Measurements from ENCODE around the gene CEP57L1. TPM values are rescaled to one million over a fixed set of nuclear protein-coding genes. Genes with fewer than 3 reads are reported as not detected.

The CEP57L1 gene
- total RNA-seq, 3 donors from 2014 or later: 12.0 to 15.9 (median 14.1) TPM

GRCh38 chr6:109153752-109154151, 58.4 kb downstream of the CEP57L1 start:
- no peak overlapping the region for H3K4me3 ChIP-seq
- no peaks in the 10 kb centered on the region for H3K36me3 ChIP-seq (ENCODE audit: low read depth)
- DNase-seq: no peak
- TF ChIP-seq CTCF (IDR thresholded peaks at IDR 0.05): no peak
- no peaks in the 10 kb centered on the region for H3K4me1 ChIP-seq (ENCODE audit: low read depth)
- intact Hi-C loops (cut with DNase I, micrococcal nuclease): no loop called here
- ATAC-seq: no peak
- H3K9me3 ChIP-seq: no peaks in the 10 kb centered on the region

- TF ChIP-seq CTCF (IDR thresholded peaks at IDR 0.05): no peak
- Histone ChIP-seq H3K4me1 (ENCODE audit: low read depth) (peaks cover 3% of the 10 kb centered on the region), H3K36me3 (ENCODE audit: low read depth) (no peaks in the 10 kb centered on the region), H3K9me3 (no peaks in the 10 kb centered on the region), H3K4me3 (no peak overlapping the region)
- intact Hi-C loops (cut with DNase I, micrococcal nuclease): no loop called here
- DNase-seq (no peak), ATAC-seq (no peak)
Observed at GRCh38 chr6:109164331-109164730, 69.0 kb downstream of the CEP57L1 start.

GRCh38 chr6:109165392-109165974, 70.2 kb downstream of the CEP57L1 start:
- no peak overlapping the region for H3K4me3 ChIP-seq
- DNase-seq (peak in 1 of 3 donors; percentile 37), ATAC-seq (peak; percentile 93)
- TF ChIP-seq CTCF (IDR thresholded peaks at IDR 0.05): no peak
- no peaks in the 10 kb centered on the region for H3K9me3 ChIP-seq
- intact Hi-C loops (cut with DNase I, micrococcal nuclease): no loop called here
- H3K36me3 ChIP-seq (ENCODE audit: low read depth): no peaks in the 10 kb centered on the region
- H3K4me1 ChIP-seq (ENCODE audit: low read depth): peaks cover 3% of the 10 kb centered on the region

- ATAC-seq: peak; percentile 51
- Histone ChIP-seq H3K9me3 (no peaks in the 10 kb centered on the region), H3K36me3 (ENCODE audit: low read depth) (no peaks in the 10 kb centered on the region), H3K4me3 (no peak overlapping the region), H3K4me1 (ENCODE audit: low read depth) (peaks cover 3% of the 10 kb centered on the region)
- TF ChIP-seq CTCF (IDR thresholded peaks at IDR 0.05): no peak
- no peak for DNase-seq
- intact Hi-C loops (cut with DNase I, micrococcal nuclease): no loop called here
Observed at GRCh38 chr6:109166673-109167072, 71.4 kb downstream of the CEP57L1 start.

- H3K4me3 ChIP-seq: no peak overlapping the region
- ATAC-seq: peak; percentile 62
- TF ChIP-seq CTCF (IDR thresholded peaks at IDR 0.05): no peak
- H3K4me1 ChIP-seq (ENCODE audit: low read depth): peaks cover 3% of the 10 kb centered on the region
- intact Hi-C loops (cut with DNase I, micrococcal nuclease): no loop called here
- DNase-seq: peak in 1 of 3 donors; percentile 41
- H3K9me3 ChIP-seq: no peaks in the 10 kb centered on the region
- no peaks in the 10 kb centered on the region for H3K36me3 ChIP-seq (ENCODE audit: low read depth)
Observed at GRCh38 chr6:109167562-109167961, 72.3 kb downstream of the CEP57L1 start.

- Histone ChIP-seq H3K36me3 (ENCODE audit: low read depth) (no peaks in the 10 kb centered on the region), H3K4me1 (ENCODE audit: low read depth) (peaks cover 3% of the 10 kb centered on the region), H3K4me3 (no peak overlapping the region), H3K9me3 (no peaks in the 10 kb centered on the region)
- ATAC-seq (no peak), DNase-seq (no peak)
- TF ChIP-seq CTCF (IDR thresholded peaks at IDR 0.05): no peak
- intact Hi-C loops (cut with DNase I, micrococcal nuclease): no loop called here
Observed at GRCh38 chr6:109170333-109170732, 75.0 kb downstream of the CEP57L1 start.
